H9 (cell line): ENCODE measurements around the gene MT4. TPM values are rescaled to one million over a fixed set of nuclear protein-coding genes. Genes with fewer than 3 reads are reported as not detected.

Experiments used
- DNase-seq: peaks from one replicate; pipeline ENCODE4 v3.0.0-alpha.2; 2017
- H2AFZ ChIP-seq: one replicate; pipeline ENCODE4 v1.6.1; 2013; ENCODE audit warnings: mild to moderate bottlenecking, low read length, control low read depth, moderate library complexity
- H2AK5ac ChIP-seq: 2 replicates; pipeline ENCODE4 v1.6.1; 2013; ENCODE audit warnings: low read length, control low read depth, mixed read lengths; ENCODE audit not compliant: insufficient read length
- H2BK120ac ChIP-seq: one replicate; pipeline ENCODE4 v1.6.1; 2013; ENCODE audit warnings: low read depth, mild to moderate bottlenecking, low read length, control low read depth, inconsistent platforms; ENCODE audit not compliant: poor library complexity, severe bottlenecking
- H2BK12ac ChIP-seq: 2 replicates; pipeline ENCODE4 v1.6.1; 2013; ENCODE audit warnings: low read length, control low read depth, mixed read lengths, low read depth; ENCODE audit not compliant: insufficient read length
- H2BK15ac ChIP-seq: 2 replicates; pipeline ENCODE4 v1.6.1; 2013; ENCODE audit warnings: low read depth, low read length, control low read depth
- H2BK20ac ChIP-seq: one replicate; pipeline ENCODE4 v1.6.1; 2013; ENCODE audit warnings: low read depth, mild to moderate bottlenecking, low read length, control low read depth, inconsistent platforms; ENCODE audit not compliant: poor library complexity, severe bottlenecking
- H2BK5ac ChIP-seq: 2 replicates; pipeline ENCODE4 v1.6.1; 2013; ENCODE audit warnings: low read length, control low read depth, mixed read lengths; ENCODE audit not compliant: insufficient read length
- H3K14ac ChIP-seq: 2 replicates; pipeline ENCODE4 v1.6.1; 2013; ENCODE audit warnings: low read length, control low read depth; ENCODE audit not compliant: insufficient read depth
- H3K18ac ChIP-seq: 2 replicates; pipeline ENCODE4 v1.6.1; 2013; ENCODE audit warnings: low read depth, mild to moderate bottlenecking, mixed read lengths, low read length, control low read depth; ENCODE audit not compliant: insufficient read length
- H3K23ac ChIP-seq: 2 replicates; pipeline ENCODE4 v1.6.1; 2013; ENCODE audit warnings: low read length, control low read depth, mixed read lengths, low read depth; ENCODE audit not compliant: insufficient read length
- H3K23me2 ChIP-seq: 2 replicates; pipeline ENCODE4 v1.6.1; 2013; ENCODE audit warnings: low read depth, mild to moderate bottlenecking, mixed read lengths, low read length, control low read depth; ENCODE audit not compliant: insufficient read length, poor library complexity, severe bottlenecking
- H3K27ac ChIP-seq: 2 replicates; pipeline ENCODE4 v1.5.1; 2013; ENCODE audit warnings: low read length, control low read depth, mixed read lengths, low read depth; ENCODE audit not compliant: insufficient read length
- H3K27me3 ChIP-seq: 2 replicates; pipeline ENCODE4 v1.6.1; 2013; ENCODE audit warnings: low read length, control low read depth, inconsistent platforms; ENCODE audit not compliant: insufficient read depth
- H3K4ac ChIP-seq: 2 replicates; pipeline ENCODE4 v1.6.1; 2013; ENCODE audit warnings: low read depth, mild to moderate bottlenecking, control low read depth, inconsistent platforms, low read length, moderate library complexity
- H3K4me1 ChIP-seq: 2 replicates; pipeline ENCODE4 v1.6.1; 2013; ENCODE audit warnings: low read length, control low read depth, inconsistent platforms; ENCODE audit not compliant: insufficient read depth
- H3K4me2 ChIP-seq: 2 replicates; pipeline ENCODE4 v1.6.1; 2013; ENCODE audit warnings: low read length, control low read depth, mixed read lengths; ENCODE audit not compliant: insufficient read length, insufficient read depth
- H3K56ac ChIP-seq: 2 replicates; pipeline ENCODE4 v1.6.1; 2013; ENCODE audit warnings: low read depth, mild to moderate bottlenecking, mixed read lengths, low read length, control low read depth; ENCODE audit not compliant: insufficient read length
- H3K79me1 ChIP-seq: 2 replicates; pipeline ENCODE4 v1.6.1; 2013; ENCODE audit warnings: low read depth, mild to moderate bottlenecking, moderate library complexity, low read length, control low read depth, inconsistent platforms; ENCODE audit not compliant: insufficient read depth, poor library complexity, severe bottlenecking
- H3K79me2 ChIP-seq: 2 replicates; pipeline ENCODE4 v1.6.1; 2013; ENCODE audit warnings: low read length, control low read depth, inconsistent platforms; ENCODE audit not compliant: insufficient read depth
- H3K9ac ChIP-seq: 2 replicates; pipeline ENCODE4 v1.6.1; 2013; ENCODE audit warnings: low read length, control low read depth, mixed read lengths; ENCODE audit not compliant: insufficient read length; ENCODE audit errors: extremely low read depth
- H3K9me3 ChIP-seq: one replicate; pipeline ENCODE4 v1.6.1; 2013; ENCODE audit warnings: low read depth, low read length, inconsistent platforms; ENCODE audit not compliant: control insufficient read depth
- H3T11ph ChIP-seq: one replicate; pipeline ENCODE4 v1.6.1; 2013; ENCODE audit warnings: mild to moderate bottlenecking, low read length, control low read depth, inconsistent platforms
- H4K20me1 ChIP-seq: one replicate; pipeline ENCODE4 v1.6.1; 2013; ENCODE audit not compliant: control insufficient read depth, insufficient read length, insufficient read depth
- H4K5ac ChIP-seq: 2 replicates; pipeline ENCODE4 v1.6.1; 2013; ENCODE audit warnings: low read depth, mild to moderate bottlenecking, mixed read lengths, low read length, control low read depth; ENCODE audit not compliant: insufficient read length
- H4K8ac ChIP-seq: replicated peaks from 2 replicates; pipeline ENCODE4 v1.6.1; 2013; ENCODE audit warnings: low read length, control low read depth, mixed read lengths, low read depth; ENCODE audit not compliant: insufficient read length
- H4K91ac ChIP-seq: 2 replicates; pipeline ENCODE4 v1.6.1; 2013; ENCODE audit warnings: low read depth, mild to moderate bottlenecking, moderate library complexity, mixed read lengths, low read length, control low read depth; ENCODE audit not compliant: insufficient read length
- H3K27ac Mint-ChIP-seq, 3 experiments: 2 replicates in 2 of 3; 3 replicates in 1 of 3; pipeline ENCODE4 v1.8.0; 2020 to 2021; ENCODE audit warnings: mixed read lengths in 3 of 3, mild to moderate bottlenecking in 1 of 3, moderate library complexity in 1 of 3
- H3K27me3 Mint-ChIP-seq: 2 replicates; pipeline ENCODE4 v1.8.0; 2021; ENCODE audit warnings: low read depth, mild to moderate bottlenecking, moderate library complexity, mixed read lengths
- H3K36me3 Mint-ChIP-seq, 3 experiments: 2 replicates in 2 of 3; 3 replicates in 1 of 3; pipeline ENCODE4 v1.8.0; 2020 to 2021; ENCODE audit warnings: low read depth in 3 of 3, mixed read lengths in 3 of 3; ENCODE audit not compliant: insufficient read depth in 1 of 3
- H3K4me1 Mint-ChIP-seq, 2 experiments: 2 replicates each; pipeline ENCODE4 v1.8.0; 2020; ENCODE audit warnings: mixed read lengths in 2 of 2
- H3K4me3 Mint-ChIP-seq, 2 experiments: 2 replicates in 1 of 2; 3 replicates in 1 of 2; pipeline ENCODE4 v1.8.0; 2020 to 2021; ENCODE audit warnings: mild to moderate bottlenecking in 2 of 2, mixed read lengths in 2 of 2, moderate library complexity in 1 of 2
- H3K9me3 Mint-ChIP-seq, 2 experiments: 2 replicates in 1 of 2; 3 replicates in 1 of 2; pipeline ENCODE4 v1.8.0; 2020; ENCODE audit warnings: mild to moderate bottlenecking in 2 of 2, mixed read lengths in 2 of 2, moderate library complexity in 1 of 2
- WGBS: extraction: QIAGEN DNeasy Blood & Tissue Kit; methylation state at CpG from one replicate; pipeline ENCODE4 v1.1.7; 2013; ENCODE audit warnings: missing lambda C conversion rate, low lambda C conversion rate, mixed read lengths; ENCODE audit not compliant: insufficient read length; ENCODE audit errors: extremely low coverage; 5-methylcytosine and 5-hydroxymethylcytosine counted together
- total RNA-seq: library from RNA; stranded (reverse); gene quantifications from 2 replicates; pipeline ENCODE4 v1.2.1, GENCODE V29; 2021
- TF ChIP-seq, protein P1 (sequence below): fragments of 200-600 bp; sonication (generic); conservative IDR thresholded peaks from 3 replicates; pipeline ENCODE4 v1.8.0; 2021; ENCODE audit warnings: antibody characterized with exemption, mild to moderate bottlenecking

The MT4 gene
- total RNA-seq, 1 experiment from 2014 or later, result not detected

DNA sequence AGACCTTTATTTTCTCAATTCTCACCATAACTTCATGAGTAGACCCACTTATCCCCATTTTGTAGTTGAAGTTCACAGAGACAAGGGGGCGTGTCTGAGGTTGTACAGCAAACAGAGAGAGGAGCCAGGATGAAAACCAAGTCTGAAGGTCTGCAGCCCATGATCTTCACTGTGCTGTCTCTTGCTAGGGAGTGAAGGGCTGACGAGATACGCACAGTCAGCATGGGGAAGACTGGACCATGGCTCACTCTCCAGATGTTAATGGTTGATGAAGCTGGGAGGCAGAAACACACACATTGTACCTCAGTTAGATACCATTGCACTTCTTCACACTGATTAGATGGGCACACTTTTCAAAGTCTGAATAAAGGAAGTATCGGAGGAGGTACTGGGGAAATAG is 5.8 kb upstream of the MT4 start:
- no peak overlapping the region for H2BK20ac ChIP-seq
- no peak overlapping the region for H2BK120ac ChIP-seq
- H4K20me1 ChIP-seq, result no peaks in the 10 kb centered on the region
- Mint-ChIP-seq H3K36me3 (no peaks in the 10 kb centered on the region), H3K27me3 (peaks cover 33% of the 10 kb centered on the region), H3K9me3 (no peaks in the 10 kb centered on the region), H3K4me1 (peaks cover 0 to 3% of the 10 kb centered on the region in 2 experiments; a peak in 2 of 4 replicates), H3K27ac (no peak overlapping the region; a peak in 1 of 7 replicates), H3K4me3 (no peak overlapping the region)
- H2BK15ac ChIP-seq, result no peak overlapping the region
- H2BK12ac ChIP-seq, result no peak overlapping the region
- H3K4ac ChIP-seq, result no peak overlapping the region
- no peak overlapping the region for H3K18ac ChIP-seq
- TF ChIP-seq, protein P1, sequence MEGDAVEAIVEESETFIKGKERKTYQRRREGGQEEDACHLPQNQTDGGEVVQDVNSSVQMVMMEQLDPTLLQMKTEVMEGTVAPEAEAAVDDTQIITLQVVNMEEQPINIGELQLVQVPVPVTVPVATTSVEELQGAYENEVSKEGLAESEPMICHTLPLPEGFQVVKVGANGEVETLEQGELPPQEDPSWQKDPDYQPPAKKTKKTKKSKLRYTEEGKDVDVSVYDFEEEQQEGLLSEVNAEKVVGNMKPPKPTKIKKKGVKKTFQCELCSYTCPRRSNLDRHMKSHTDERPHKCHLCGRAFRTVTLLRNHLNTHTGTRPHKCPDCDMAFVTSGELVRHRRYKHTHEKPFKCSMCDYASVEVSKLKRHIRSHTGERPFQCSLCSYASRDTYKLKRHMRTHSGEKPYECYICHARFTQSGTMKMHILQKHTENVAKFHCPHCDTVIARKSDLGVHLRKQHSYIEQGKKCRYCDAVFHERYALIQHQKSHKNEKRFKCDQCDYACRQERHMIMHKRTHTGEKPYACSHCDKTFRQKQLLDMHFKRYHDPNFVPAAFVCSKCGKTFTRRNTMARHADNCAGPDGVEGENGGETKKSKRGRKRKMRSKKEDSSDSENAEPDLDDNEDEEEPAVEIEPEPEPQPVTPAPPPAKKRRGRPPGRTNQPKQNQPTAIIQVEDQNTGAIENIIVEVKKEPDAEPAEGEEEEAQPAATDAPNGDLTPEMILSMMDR, result no peak
- H3K27me3 ChIP-seq, result no peaks in the 10 kb centered on the region
- no peak overlapping the region for H3K56ac ChIP-seq
- no peak for DNase-seq
- no peaks in the 10 kb centered on the region for H3K9me3 ChIP-seq
- no peak overlapping the region for H2AFZ ChIP-seq
- no peak overlapping the region for H3K4me2 ChIP-seq
- H3K27ac ChIP-seq, result no peak overlapping the region
- H2BK5ac ChIP-seq, result no peak overlapping the region
- no peaks in the 10 kb centered on the region for H3K79me1 ChIP-seq
- no peaks in the 10 kb centered on the region for H3K4me1 ChIP-seq
- WGBS, result no CpG with 5 or more reads among the region's 4 CpGs
- no peak overlapping the region for H4K91ac ChIP-seq
- no peaks in the 10 kb centered on the region for H3K23me2 ChIP-seq
- no peak overlapping the region for H3T11ph ChIP-seq
- no peak overlapping the region for H3K9ac ChIP-seq
- H2AK5ac ChIP-seq, result no peak overlapping the region
- no peak overlapping the region for H3K23ac ChIP-seq
- H4K8ac ChIP-seq, result no peak overlapping the region
- no peak overlapping the region for H4K5ac ChIP-seq
- H3K79me2 ChIP-seq, result no peaks in the 10 kb centered on the region
- no peak overlapping the region for H3K14ac ChIP-seq
